HG03097 (cell line): ENCODE data around the gene ZC3H15.
"Not testable (repeated sequence)": the region's sequence is repeated elsewhere in the genome, so short reads cannot be mapped to it uniquely, and the experiment has no call there.

Experiments
- ATAC-seq: cut with Tn5 transposase; IDR thresholded peaks from one replicate; pipeline ENCODE4 v1.9.1; 2021; ENCODE audit not compliant: unreplicated experiment, low FRiP score

The ZC3H15 gene

GRCh38 chr2:186486651-186487647 lies 889 bp downstream of the ZC3H15 start:
- no peak for ATAC-seq

DNA sequence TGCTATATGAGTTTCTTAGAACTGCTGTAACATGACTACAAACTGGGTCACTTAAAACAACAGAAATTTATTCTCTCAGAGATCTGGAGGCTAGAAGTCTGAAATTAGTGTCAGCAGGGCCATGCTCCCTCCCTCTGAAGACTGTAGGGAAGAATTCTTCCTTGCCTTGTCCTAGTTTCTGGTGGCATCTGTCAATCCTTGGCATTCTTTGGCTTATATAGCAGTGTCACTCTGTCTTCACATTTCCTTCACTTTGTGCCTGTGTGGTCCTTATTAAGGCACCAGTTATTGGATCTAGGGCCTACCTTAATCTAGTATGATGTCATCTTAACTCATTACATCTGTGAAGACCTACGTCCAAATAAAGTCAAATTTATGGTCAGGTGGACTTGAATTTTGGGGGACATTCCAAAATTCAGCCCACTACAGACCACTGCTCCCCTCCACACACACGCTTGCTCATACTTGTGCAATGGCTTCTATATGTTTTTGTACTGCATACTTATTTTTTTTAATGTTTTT lies 7.6 kb downstream of the ZC3H15 start:
- ATAC-seq = no peak

GRCh38 chr2:186496401-186496800 lies 10.3 kb downstream of the ZC3H15 start:
- no peak for ATAC-seq

DNA sequence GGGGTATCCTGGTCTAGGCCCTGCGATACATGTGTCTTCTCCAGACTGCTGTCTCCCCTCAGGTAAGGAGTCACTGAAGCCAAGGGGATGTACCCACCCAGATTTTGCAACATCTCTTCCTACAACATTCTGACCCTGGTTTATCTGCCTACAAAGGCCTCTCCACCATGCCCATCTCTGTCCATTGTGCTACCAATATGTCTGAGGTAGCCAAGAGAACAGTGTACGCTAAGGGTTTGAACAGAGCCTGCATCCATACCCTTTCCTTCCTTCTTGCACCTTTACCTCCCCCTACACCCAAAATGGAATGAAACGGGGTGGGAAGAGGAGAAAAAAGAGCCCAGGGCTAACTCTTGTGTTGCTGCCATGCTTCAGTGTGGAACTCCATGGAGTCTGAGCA lies 11.9 kb downstream of the ZC3H15 start:
- no peak for ATAC-seq

DNA sequence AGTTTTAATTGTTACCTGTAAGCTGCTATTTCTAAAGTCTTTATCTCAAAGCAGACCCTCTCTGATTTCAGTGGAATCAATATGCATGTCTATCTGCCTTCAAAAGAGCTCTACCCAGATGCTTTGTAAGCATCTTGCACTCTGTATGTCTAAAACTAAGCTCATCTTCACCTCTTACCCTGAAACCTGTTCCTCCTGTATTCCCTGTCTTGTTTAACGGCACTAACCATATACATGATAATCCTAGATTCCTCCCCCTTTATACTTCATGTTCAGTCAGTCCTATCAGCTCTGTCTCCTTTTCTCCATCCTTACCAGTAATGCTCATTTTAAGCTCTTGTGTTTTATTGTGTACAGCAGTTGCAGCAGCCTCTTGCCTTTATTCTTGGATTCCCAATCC lies 12.8 kb downstream of the ZC3H15 start:
- ATAC-seq = no peak

GRCh38 chr2:186503827-186504606 lies 18.0 kb downstream of the ZC3H15 start:
- no peak for ATAC-seq

DNA sequence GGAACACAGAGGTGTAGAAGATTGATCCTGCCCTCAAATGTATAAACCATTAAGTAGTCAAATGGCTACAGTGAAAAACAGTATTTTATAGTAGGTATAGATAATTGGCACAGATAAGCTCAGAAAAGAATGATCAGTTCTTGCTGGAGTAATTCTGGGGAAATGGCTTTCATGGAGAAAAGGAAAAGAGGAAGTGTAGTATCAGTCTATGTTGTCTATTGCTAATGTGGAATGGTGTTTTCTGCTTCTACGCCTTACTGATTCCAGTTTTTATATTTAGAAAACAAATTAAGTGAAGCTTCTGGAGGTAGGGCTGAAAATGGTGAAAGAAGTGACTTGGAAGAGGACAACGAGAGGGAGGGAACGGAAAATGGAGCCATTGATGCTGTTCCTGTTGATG lies 22.2 kb downstream of the ZC3H15 start:
- no peak for ATAC-seq

DNA sequence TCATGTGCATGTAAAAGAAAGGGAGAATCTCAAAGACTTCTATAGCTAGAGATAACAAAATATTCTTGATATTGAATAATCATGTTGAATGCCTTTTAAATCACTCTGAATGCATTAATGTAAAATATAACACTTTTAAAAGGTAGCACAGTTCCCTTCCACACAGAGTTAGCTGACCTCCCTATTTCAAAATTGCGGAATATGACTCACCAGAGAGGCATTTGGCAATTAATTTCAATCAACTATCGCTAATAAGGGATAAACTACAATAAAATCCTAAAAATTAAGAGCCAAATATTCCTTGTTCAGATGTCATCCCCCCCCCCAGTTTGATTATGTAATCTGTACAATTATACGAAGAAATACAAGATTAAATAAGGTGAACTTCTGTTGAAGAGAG lies 29.3 kb downstream of the ZC3H15 start:
- ATAC-seq = no peak

GRCh38 chr2:186516396-186516795 lies 30.3 kb downstream of the ZC3H15 start:
- ATAC-seq = no peak

- ATAC-seq = no peak
Observed at GRCh38 chr2:186517090-186517489, 31.0 kb downstream of the ZC3H15 start.

GRCh38 chr2:186518291-186518690 lies 32.2 kb downstream of the ZC3H15 start:
- no peak for ATAC-seq

GRCh38 chr2:186518945-186519344 lies 32.9 kb downstream of the ZC3H15 start:
- no peak for ATAC-seq

- not testable (repeated sequence) for ATAC-seq
Observed at GRCh38 chr2:186521570-186522153, 35.6 kb downstream of the ZC3H15 start.

- no peak for ATAC-seq
Observed at GRCh38 chr2:186522450-186522849, 36.4 kb downstream of the ZC3H15 start.

DNA sequence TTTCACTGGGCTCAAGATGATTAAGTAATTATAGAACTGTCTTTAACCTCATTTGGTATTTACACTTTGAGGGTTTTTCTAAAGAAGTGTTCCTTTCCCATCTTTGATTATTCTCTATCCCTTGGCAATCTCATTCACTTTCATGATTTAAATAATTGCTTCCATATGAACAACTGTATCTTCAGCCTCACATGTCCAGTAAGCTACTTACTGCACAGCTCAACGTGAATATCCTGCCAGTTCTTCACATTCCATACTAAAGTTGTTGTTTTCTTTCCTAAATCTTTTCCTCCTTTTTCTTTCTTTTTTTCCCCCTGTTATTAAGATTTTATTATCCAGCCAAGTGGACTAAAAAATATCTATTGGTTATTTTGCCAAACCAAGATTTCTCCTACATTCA lies 37.7 kb downstream of the ZC3H15 start:
- no peak for ATAC-seq

DNA sequence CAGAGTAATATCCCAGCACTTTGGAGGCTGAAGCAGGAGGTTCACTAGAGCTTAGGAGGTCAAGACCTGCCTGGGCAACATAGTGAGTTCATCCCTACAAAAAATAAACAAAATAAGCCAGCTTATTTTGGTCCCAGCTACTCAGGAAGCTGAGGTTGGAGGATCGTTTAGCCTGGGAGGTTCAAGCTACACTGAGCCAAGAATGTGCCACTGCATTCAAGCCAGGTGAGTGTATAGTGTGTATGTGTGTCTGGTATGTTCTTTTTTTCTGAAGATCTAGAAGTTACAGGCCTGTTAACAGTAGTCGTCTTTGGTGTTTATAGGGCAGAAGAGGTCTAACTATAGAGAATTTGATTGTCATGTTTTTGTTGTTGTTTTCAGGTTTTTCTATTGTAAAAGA lies 40.2 kb downstream of the ZC3H15 start:
- ATAC-seq = no peak

- no peak for ATAC-seq
Observed at GRCh38 chr2:186530314-186530713, 44.3 kb downstream of the ZC3H15 start.

- ATAC-seq = no peak
Observed at GRCh38 chr2:186531257-186531775, 45.3 kb downstream of the ZC3H15 start.

GRCh38 chr2:186532891-186533290 lies 46.8 kb downstream of the ZC3H15 start:
- ATAC-seq = no peak

- ATAC-seq = no peak
Observed at GRCh38 chr2:186533717-186534116, 47.7 kb downstream of the ZC3H15 start.

DNA sequence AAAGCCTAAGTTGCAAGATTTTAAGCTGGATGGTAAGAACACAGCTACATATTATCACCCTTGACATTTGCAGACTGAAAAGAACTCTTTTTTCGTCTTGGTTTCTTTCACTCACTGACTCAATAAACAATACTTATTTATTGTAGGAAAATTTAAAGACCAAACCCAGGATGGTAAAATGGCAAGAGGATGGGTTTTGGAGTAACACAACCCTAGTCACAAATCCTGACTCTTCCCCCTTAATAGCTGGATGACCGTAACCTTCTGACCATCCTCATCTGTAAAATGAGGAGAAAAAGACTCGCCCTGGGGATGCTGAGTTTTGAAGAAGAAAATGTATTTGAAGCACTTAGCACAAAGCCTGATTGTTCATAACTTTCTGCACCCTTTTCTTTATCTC lies 48.3 kb downstream of the ZC3H15 start:
- ATAC-seq = no peak
